ENCODE measurements around the gene RNF148.

DNA sequence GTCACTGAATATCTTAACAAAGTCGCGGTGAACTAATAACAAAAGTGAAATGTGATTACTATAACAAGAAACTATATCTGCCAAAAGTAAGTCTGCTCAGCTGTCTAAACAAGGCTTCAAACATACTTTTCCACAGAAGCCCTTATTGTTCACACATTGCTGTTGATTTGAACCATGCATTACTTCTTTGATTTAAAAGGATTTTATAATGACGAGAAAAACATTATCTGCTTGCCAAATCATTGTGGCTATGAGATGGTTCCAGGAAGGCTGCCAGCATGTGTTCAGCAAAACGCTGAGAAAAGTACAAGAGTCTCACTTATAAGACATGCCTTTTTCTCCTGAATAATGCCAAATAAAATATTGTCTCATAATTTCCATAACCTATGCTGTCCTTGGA is 28.2 kb downstream of the RNF148 start:
- TF ChIP-seq, protein P1, sequence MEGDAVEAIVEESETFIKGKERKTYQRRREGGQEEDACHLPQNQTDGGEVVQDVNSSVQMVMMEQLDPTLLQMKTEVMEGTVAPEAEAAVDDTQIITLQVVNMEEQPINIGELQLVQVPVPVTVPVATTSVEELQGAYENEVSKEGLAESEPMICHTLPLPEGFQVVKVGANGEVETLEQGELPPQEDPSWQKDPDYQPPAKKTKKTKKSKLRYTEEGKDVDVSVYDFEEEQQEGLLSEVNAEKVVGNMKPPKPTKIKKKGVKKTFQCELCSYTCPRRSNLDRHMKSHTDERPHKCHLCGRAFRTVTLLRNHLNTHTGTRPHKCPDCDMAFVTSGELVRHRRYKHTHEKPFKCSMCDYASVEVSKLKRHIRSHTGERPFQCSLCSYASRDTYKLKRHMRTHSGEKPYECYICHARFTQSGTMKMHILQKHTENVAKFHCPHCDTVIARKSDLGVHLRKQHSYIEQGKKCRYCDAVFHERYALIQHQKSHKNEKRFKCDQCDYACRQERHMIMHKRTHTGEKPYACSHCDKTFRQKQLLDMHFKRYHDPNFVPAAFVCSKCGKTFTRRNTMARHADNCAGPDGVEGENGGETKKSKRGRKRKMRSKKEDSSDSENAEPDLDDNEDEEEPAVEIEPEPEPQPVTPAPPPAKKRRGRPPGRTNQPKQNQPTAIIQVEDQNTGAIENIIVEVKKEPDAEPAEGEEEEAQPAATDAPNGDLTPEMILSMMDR (IDR thresholded peaks at IDR 0.05; ENCODE audit: low read length) = no peak
- no peak for TF ChIP-seq EZH2 (optimal IDR thresholded peaks at IDR 0.05; ENCODE audit: low read depth, low read length)
